Stimulated activated CD8-positive, alpha-beta memory T cell treated with anti-CD3 and anti-CD28 coated beads, Interleukin-4, amount 100 ng/mL, for 1 hour (primary cell): ENCODE results near the gene BRIP1.

Experiments used
- DNase-seq, 2 donors: peaks; one replicate each; pipeline ENCODE4 v3.0.0-alpha.2; 2020; ENCODE audit warnings: low read depth in 2 of 2, low spot score in 1 of 2

Gene BRIP1

DNA sequence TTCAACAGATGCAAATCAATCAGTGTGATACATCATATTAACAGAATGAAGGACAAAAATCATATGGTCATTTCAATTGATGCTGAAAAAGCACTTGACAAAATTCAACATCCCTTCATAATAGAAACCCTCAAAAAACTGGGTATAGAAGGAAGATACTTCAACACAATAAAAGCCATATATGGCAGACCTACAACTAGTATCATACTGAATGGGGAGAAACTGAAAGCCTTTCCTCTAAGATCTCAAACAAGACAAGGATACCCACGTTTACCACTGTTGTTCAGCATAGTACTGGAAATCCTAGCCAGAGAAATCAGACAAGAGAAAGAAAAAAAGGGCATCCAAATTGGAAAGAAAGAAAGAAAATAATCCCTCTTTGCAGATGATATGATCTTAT, 225.2 kb downstream of the BRIP1 start:
- no peak for DNase-seq

DNA sequence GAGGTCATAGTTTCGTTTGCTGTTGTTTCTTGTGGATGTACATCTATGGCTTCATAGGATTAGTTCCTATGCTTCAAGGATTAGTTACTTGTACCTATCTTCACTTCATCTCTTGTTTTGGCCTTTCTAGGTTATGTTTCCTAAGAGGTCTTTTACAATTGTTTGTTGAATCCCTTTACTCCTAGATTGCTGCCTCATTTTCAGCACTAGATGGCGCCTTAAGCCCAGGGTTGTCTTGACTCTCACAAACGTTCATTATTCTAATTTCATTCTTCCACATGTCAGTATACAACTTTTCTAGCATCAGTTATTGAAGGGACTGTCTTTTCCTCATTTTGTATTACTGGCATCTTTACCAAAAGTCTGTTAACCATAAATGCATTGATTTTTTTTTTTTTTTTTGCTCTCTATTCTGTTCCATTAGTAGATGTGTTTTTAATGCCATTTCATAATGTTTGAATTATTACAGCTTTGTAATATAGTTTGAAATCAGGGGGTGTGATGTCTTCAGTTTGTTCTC, 227.4 kb downstream of the BRIP1 start:
- peak in 1 of 2 donors; percentile 17 for DNase-seq

DNA sequence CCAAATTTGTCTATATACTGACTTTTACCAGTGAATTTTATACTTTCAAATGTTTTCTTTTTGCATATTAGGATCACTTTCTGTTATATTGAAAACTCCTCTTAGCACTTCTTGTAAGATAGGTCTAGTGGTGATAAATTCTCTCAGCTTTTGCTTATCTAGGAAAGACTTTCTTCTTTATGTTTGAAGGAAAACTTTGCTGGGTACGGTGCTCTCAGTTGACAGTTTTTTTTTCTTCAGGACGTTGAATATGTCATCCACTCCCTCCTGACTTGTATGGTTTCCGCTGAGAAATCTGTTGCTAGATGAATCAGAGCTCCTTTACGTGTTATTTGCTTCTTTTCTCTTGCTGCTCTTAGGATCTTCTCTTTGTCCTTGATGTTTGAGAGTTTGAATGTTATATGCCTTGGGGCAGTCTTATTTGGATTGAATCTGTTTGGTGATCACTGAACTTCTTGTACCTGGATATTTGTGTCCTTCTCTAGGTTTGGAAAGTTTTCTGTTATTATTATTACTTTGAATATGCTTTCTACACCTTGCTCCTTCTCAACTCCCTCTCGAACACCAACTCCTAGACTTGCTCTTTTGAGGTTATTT, 228.3 kb downstream of the BRIP1 start:
- no peak for DNase-seq

DNA sequence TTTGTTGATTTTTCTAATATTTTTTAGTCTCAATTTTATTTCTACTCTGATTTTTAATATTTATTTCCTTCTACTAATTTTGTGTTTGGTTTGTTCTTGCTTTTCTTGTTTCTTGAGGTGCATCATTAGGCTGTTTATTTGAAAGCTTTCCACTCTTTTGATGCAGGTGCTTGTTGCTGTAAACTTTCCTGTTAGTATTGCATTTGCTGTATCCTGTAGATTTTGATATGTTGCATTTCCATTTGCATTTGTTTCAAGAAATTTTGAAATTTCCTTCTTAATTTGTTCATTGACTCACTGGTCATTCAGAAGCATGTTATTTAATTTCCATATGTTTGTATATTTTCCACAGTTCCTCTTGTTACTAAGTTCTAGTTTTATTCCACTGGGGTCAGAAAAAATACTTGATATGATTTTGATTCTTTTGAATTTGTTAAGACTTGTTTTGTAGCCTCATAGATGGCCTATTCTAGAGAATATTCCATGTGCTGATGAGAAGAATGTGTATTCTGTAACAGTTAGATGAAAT, 229.3 kb downstream of the BRIP1 start:
- no peak for DNase-seq

DNA sequence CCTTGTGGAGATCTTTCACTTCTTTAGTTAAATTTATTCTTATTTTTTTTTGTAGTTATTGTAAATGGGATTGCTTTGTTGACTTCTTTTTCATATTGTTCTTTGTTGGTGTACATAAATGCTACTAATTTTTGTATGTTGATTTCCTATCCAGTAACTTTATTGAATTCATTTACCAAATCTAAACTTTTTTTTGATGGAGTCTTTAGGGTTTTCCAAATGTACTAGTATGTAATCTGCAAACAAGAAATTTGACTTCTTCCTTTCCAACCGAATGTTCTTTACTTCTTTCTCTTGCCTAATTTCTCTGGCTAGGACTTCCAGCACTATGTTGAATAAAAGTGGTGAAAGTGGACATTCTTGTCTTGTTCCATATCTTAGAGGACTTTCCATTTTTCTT, 230.5 kb downstream of the BRIP1 start:
- DNase-seq = no peak

DNA sequence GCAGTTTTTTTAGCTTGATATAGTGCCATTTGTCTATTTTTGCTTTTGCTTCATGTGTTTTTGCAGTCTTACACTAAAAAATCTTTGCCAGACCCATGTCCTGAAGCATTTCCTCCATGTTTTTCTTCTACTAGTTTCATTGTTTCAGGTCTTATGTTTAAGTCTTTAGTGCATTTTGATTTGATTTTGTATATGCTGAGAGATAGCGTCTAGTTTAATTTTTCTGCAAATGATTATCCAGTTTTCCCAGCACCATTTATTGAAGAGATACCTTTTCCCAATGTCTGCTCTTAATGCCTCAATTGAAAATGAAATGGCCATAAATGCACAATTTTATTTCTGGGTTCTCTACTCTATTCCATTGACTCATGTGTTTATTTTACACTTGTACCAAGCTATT, 231.5 kb downstream of the BRIP1 start:
- DNase-seq = no peak
